HepG2 (cell line): ENCODE results near the gene TPBGL. TPM values are rescaled to one million over a fixed set of nuclear protein-coding genes. Genes with fewer than 3 reads are reported as not detected.

Source experiments
- GATAD2A ChIP-seq: IDR thresholded peaks from 2 replicates; pipeline ENCODE4 v1.6.1; 2016
- KDM5B ChIP-seq: sonication (generic); formaldehyde crosslinking; IDR thresholded peaks from 2 replicates; pipeline ENCODE4 v1.4.0; 2020; ENCODE audit warnings: missing genetic modification reagents, mild to moderate bottlenecking, borderline replicate concordance
- KLF9 ChIP-seq: IDR thresholded peaks from 2 replicates; pipeline ENCODE4 v1.6.1; 2016; ENCODE audit warnings: low read depth
- MXD4 ChIP-seq: IDR thresholded peaks from 2 replicates; pipeline ENCODE4 v1.6.1; 2016; ENCODE audit warnings: mild to moderate bottlenecking, missing biosample characterization, missing genetic modification reagents
- MXI1 ChIP-seq: IDR thresholded peaks from 3 replicates; pipeline ENCODE4 v1.6.1; 2012; ENCODE audit warnings: low read depth, low read length, inconsistent platforms, borderline replicate concordance
- NFE2L2 ChIP-seq: fragments of 150-350 bp; IDR thresholded peaks from 2 replicates; pipeline ENCODE4 v1.6.1; 2014; ENCODE audit warnings: low read length
- NFKB2 ChIP-seq: sonication (generic); formaldehyde crosslinking; IDR thresholded peaks from 2 replicates; pipeline ENCODE4 v1.4.0; 2020; ENCODE audit warnings: missing genetic modification reagents, borderline replicate concordance
- PCBP1 ChIP-seq: fragments of 200-400 bp; formaldehyde crosslinking; IDR thresholded peaks from 2 replicates; pipeline ENCODE4 v1.6.1; 2017; ENCODE audit warnings: mild to moderate bottlenecking, low read depth, low read length, borderline replicate concordance
- PRDM10 ChIP-seq: sonication (generic); formaldehyde crosslinking; IDR thresholded peaks from 2 replicates; pipeline ENCODE4 v1.4.0; 2020; ENCODE audit warnings: low read depth, missing genetic modification reagents
- RXRA ChIP-seq: sonication (generic); formaldehyde crosslinking; IDR thresholded peaks from 2 replicates; pipeline ENCODE4 v1.5.1; 2020; ENCODE audit warnings: missing genetic modification reagents
- SAP130 ChIP-seq: IDR thresholded peaks from 2 replicates; pipeline ENCODE4 v1.6.1; 2016; ENCODE audit warnings: low read depth
- SIN3B ChIP-seq: fragments of 150-350 bp; IDR thresholded peaks from 2 replicates; pipeline ENCODE4 v1.6.1; 2014; ENCODE audit warnings: low read length
- THAP7 ChIP-seq: sonication (generic); formaldehyde crosslinking; IDR thresholded peaks from 2 replicates; pipeline ENCODE4 v1.8.1; 2023; ENCODE audit warnings: mild to moderate bottlenecking, missing genetic modification reagents
- TIGD3 ChIP-seq: sonication (generic); formaldehyde crosslinking; IDR thresholded peaks from 2 replicates; pipeline ENCODE4 v1.5.1; 2020; ENCODE audit warnings: mild to moderate bottlenecking, missing genetic modification reagents, borderline replicate concordance
- TRIM24 ChIP-seq: sonication (generic); formaldehyde crosslinking; IDR thresholded peaks from 2 replicates; pipeline ENCODE4 v1.8.0; 2022; ENCODE audit warnings: mild to moderate bottlenecking, missing genetic modification reagents
- ZMYM2 ChIP-seq: sonication (generic); formaldehyde crosslinking; IDR thresholded peaks from 2 replicates; pipeline ENCODE4 v1.8.0; 2022; ENCODE audit warnings: mild to moderate bottlenecking, missing genetic modification reagents
- ZMYM3 ChIP-seq: sonication (generic); formaldehyde crosslinking; IDR thresholded peaks from 2 replicates; pipeline ENCODE4 v1.5.1; 2020; ENCODE audit warnings: mild to moderate bottlenecking, missing genetic modification reagents
- ZNF143 ChIP-seq: sonication (generic); formaldehyde crosslinking; IDR thresholded peaks from 2 replicates; pipeline ENCODE4 v1.4.0; 2020; ENCODE audit warnings: missing genetic modification reagents
- ZNF160 ChIP-seq: sonication (generic); formaldehyde crosslinking; IDR thresholded peaks from 2 replicates; pipeline ENCODE4 v1.8.0; 2022; ENCODE audit warnings: mild to moderate bottlenecking, inconsistent platforms, missing genetic modification reagents
- ZNF17 ChIP-seq: sonication (generic); formaldehyde crosslinking; IDR thresholded peaks from 2 replicates; pipeline ENCODE4 v1.5.0; 2020; ENCODE audit warnings: mild to moderate bottlenecking, missing genetic modification reagents
- ZNF253 ChIP-seq: sonication (generic); formaldehyde crosslinking; IDR thresholded peaks from 2 replicates; pipeline ENCODE4 v1.8.0; 2022; ENCODE audit warnings: mild to moderate bottlenecking, missing genetic modification reagents, borderline replicate concordance
- ZNF674 ChIP-seq: sonication (generic); formaldehyde crosslinking; IDR thresholded peaks from 2 replicates; pipeline ENCODE4 v1.5.0; 2020; ENCODE audit warnings: low read depth, mild to moderate bottlenecking, missing genetic modification reagents
- ZNF687 ChIP-seq: sonication (generic); formaldehyde crosslinking; IDR thresholded peaks from 2 replicates; pipeline ENCODE4 v1.5.1; 2020; ENCODE audit warnings: mild to moderate bottlenecking, missing genetic modification reagents, moderate library complexity
- polyA plus RNA-seq, 8 experiments: library from polyadenylated mRNA; depleted of rRNA in 3 of 8; stranded (reverse) in 7 of 8; unstranded in 1 of 8; fragments of >200 nt; fragmentation: Illumina TruSeq in 4 of 8; extraction: Trizol in 4 of 8; gene quantifications; 2 replicates each; pipeline versions ENCODE4 v1.2.1 to v1.2.3, GENCODE V29; 2011 to 2016; ENCODE audit warnings: low read depth in 4 of 8, missing spikeins in 1 of 8, mixed read lengths in 1 of 8; ENCODE audit not compliant: insufficient read depth in 1 of 8
- total RNA-seq, 5 experiments: library from RNA; depleted of rRNA; stranded (reverse); fragments of >200 nt; fragmentation: Illumina TruSeq; extraction: Trizol; gene quantifications; 2 replicates each; pipeline ENCODE4 v1.2.3, GENCODE V29; 2016; ENCODE audit warnings: low read depth in 1 of 5

Gene TPBGL
- total and polyA plus RNA-seq, 2 of the 13 experiments (the other 11 are each of a cell fraction or from before 2014, with no cell fraction given), result not detected

GRCh38 chr11:75280227-75280701, 39.7 kb downstream of the TPBGL start (continued):
- no peak for TF ChIP-seq PRDM10
- peak; percentile 56 for TF ChIP-seq ZNF687 (CRISPR knock-in tag)
- TF ChIP-seq SAP130 (CRISPR knock-in tag), result peak; percentile 16; the same call in 1 of the 2 replicates
- TF ChIP-seq THAP7 (CRISPR knock-in tag), result no peak
- no peak for TF ChIP-seq TIGD3 (CRISPR knock-in tag)
- no peak for TF ChIP-seq SIN3B
- TF ChIP-seq GATAD2A, result no peak
- TF ChIP-seq MXI1, result no peak
- TF ChIP-seq NFKB2 (CRISPR knock-in tag), result peak; percentile 72; the same call in 1 of the 2 replicates
- TF ChIP-seq PCBP1, result no peak
- TF ChIP-seq ZNF160 (CRISPR knock-in tag), result no peak
- no peak for TF ChIP-seq KDM5B (CRISPR knock-in tag)
- no peak for TF ChIP-seq ZNF674 (CRISPR knock-in tag)
- TF ChIP-seq ZNF253, result no peak
- TF ChIP-seq KLF9, result no peak
- no peak for TF ChIP-seq NFE2L2
- TF ChIP-seq MXD4 (CRISPR knock-in tag), result peak; percentile 50; the same call in 1 of the 2 replicates
- no peak for TF ChIP-seq ZMYM2
- no peak for TF ChIP-seq ZNF17
- TF ChIP-seq ZNF143 (CRISPR knock-in tag), result 0 out of 2 replicates have a peak, but pooled peaks have one; percentile 22
- peak; percentile 84 for TF ChIP-seq RXRA (CRISPR knock-in tag)
- TF ChIP-seq ZMYM3 (CRISPR knock-in tag), result 0 out of 2 replicates have a peak, but pooled peaks have one; percentile 19
- no peak for TF ChIP-seq TRIM24
